H1 (cell line): Measurements from ENCODE around the gene ZNF77. TPM values are rescaled to one million over a fixed set of nuclear protein-coding genes. Genes with fewer than 3 reads are reported as not detected.

Experiments
- CBX5 ChIP-seq: fragments of 300-800, 300-1000 bp; sonication (generic); IDR thresholded peaks from 2 replicates; pipeline ENCODE4 v1.7.1; 2016; ENCODE audit warnings: antibody characterized with exemption, low read length, low read depth
- CHD1 ChIP-seq: IDR thresholded peaks from 2 replicates; pipeline ENCODE4 v1.6.1; 2012; ENCODE audit warnings: low read depth, low read length, improper control_type of control experiment
- CTCF ChIP-seq, 3 experiments: IDR thresholded peaks; 1 replicate in 2 of 3; 2 replicates in 1 of 3; pipeline versions ENCODE4 v1.5.1 to v1.6.1; 2011; ENCODE audit warnings: low read length in 3 of 3, mild to moderate bottlenecking in 3 of 3, inconsistent platforms in 2 of 3, low read depth in 1 of 3, moderate library complexity in 1 of 3; ENCODE audit not compliant: insufficient read depth in 1 of 3; ENCODE audit errors: control extremely low read depth in 1 of 3
- MAFK ChIP-seq: IDR thresholded peaks from 2 replicates; pipeline ENCODE4 v1.6.1; 2012; ENCODE audit warnings: low read depth, mild to moderate bottlenecking, improper control_type of control experiment, low read length
- RBBP5 ChIP-seq: IDR thresholded peaks from 2 replicates; pipeline ENCODE4 v1.7.1; 2012; ENCODE audit warnings: low read depth, mild to moderate bottlenecking, inconsistent platforms, low read length, moderate library complexity, borderline replicate concordance
- SIRT6 ChIP-seq: IDR thresholded peaks from one replicate; pipeline ENCODE4 v1.7.1; 2012; ENCODE audit warnings: low read length, inconsistent platforms
- SRF ChIP-seq: IDR thresholded peaks from 2 replicates; pipeline ENCODE4 v1.6.1; 2011; ENCODE audit warnings: mild to moderate bottlenecking, low read depth, low read length, moderate library complexity
- polyA plus RNA-seq, 7 experiments: library from polyadenylated mRNA; depleted of rRNA in 3 of 7; stranded (reverse) in 5 of 7; unstranded in 2 of 7; fragments of >200 nt in 5 of 7; fragments of 200-250 nt in 2 of 7; gene quantifications; 1 replicate in 5 of 7; 2 replicates in 1 of 7; 4 replicates in 1 of 7; pipeline versions ENCODE4 v1.2.1 to v1.2.3, GENCODE V29; 2011 to 2013; ENCODE audit warnings: missing spikeins in 2 of 7, mixed read lengths in 2 of 7
- total RNA-seq: library from RNA; stranded (reverse); fragmentation: NEBNext Ultra II Directional; extraction: Animal tissue kit (Norgen Biotek cat#: 25700); gene quantifications from 2 replicates; pipeline ENCODE4 v1.2.1, GENCODE V29; 2021

The ZNF77 gene
- total and polyA plus RNA-seq, 2 of the 8 experiments (the other 6 are each of a cell fraction or from before 2014, with no cell fraction given): 2.9 to 4.7 TPM

- TF ChIP-seq CTCF (IDR thresholded peaks at IDR 0.05; ENCODE audit: control extremely low read depth in 1 of 3, insufficient read depth in 1 of 3, low read depth in 1 of 3, low read length in 3 of 3) (peak in 2 of 3 experiments; percentile 82 to 83; a peak in 3 of 4 replicates), SRF (no peak), RBBP5 (no peak), CHD1 (no peak), MAFK (no peak), SIRT6 (no peak), CBX5 (no peak)
These were observed 17.4 kb upstream of the ZNF77 start (continued) for GRCh38 chr19:2962018-2962670.
